SK-N-SH (cell line): ENCODE measurements around the gene LRRC36.

Source experiments
- ELF1 ChIP-seq: IDR thresholded peaks from 2 replicates; pipeline ENCODE4 v1.4.0; 2012
- EP300 ChIP-seq, 2 experiments: IDR thresholded peaks; 2 replicates each; pipeline versions ENCODE4 v1.4.0 to v1.6.1; 2012; ENCODE audit warnings: borderline replicate concordance in 1 of 2, low read depth in 1 of 2, low read length in 1 of 2
- EZH2phosphoT487 ChIP-seq: fragments of 200-600 bp; sonication (generic); IDR thresholded peaks from 2 replicates; pipeline ENCODE4 v1.6.1; 2017; ENCODE audit warnings: low read depth, mixed run types, mild to moderate bottlenecking, antibody characterized with exemption, moderate library complexity, borderline replicate concordance
- GABPA ChIP-seq: IDR thresholded peaks from 2 replicates; pipeline ENCODE4 v1.4.0; 2012; ENCODE audit warnings: low read depth, mild to moderate bottlenecking
- MAX ChIP-seq: IDR thresholded peaks from 2 replicates; pipeline ENCODE4 v1.4.0; 2012; ENCODE audit warnings: low read depth
- MXI1 ChIP-seq: IDR thresholded peaks from 2 replicates; pipeline ENCODE4 v1.6.1; 2012; ENCODE audit warnings: mild to moderate bottlenecking, low read depth, low read length, improper control_type of control experiment
- REST ChIP-seq: IDR thresholded peaks from 2 replicates; pipeline ENCODE4 v1.6.1; 2012; ENCODE audit warnings: mild to moderate bottlenecking, low read depth, low read length, moderate library complexity
- SIN3A ChIP-seq: IDR thresholded peaks from 2 replicates; pipeline ENCODE4 v1.6.1; 2012; ENCODE audit warnings: low read depth, mild to moderate bottlenecking, low read length, moderate library complexity, borderline replicate concordance
- SMC3 ChIP-seq: IDR thresholded peaks from 2 replicates; pipeline ENCODE4 v1.6.1; 2012; ENCODE audit warnings: low read depth, low read length, improper control_type of control experiment
- TF ChIP-seq, protein P1 (sequence below): fragments of 200-600 bp; sonication (generic); IDR thresholded peaks from 2 replicates; pipeline ENCODE4 v1.6.1; 2017; ENCODE audit warnings: antibody characterized with exemption, mild to moderate bottlenecking, moderate library complexity

GRCh38 chr16:67425580-67425979, 99.0 kb downstream of the LRRC36 start:
- TF ChIP-seq REST (no peak), GABPA (no peak), EP300 (IDR thresholded peaks at IDR 0.05; ENCODE audit: borderline replicate concordance in 1 of 2, low read depth in 1 of 2, low read length in 1 of 2) (no peak), EZH2phosphoT487 (no peak), SMC3 (no peak), MXI1 (no peak), SIN3A (no peak), ELF1 (no peak), MAX (no peak)
- TF ChIP-seq, protein P1, sequence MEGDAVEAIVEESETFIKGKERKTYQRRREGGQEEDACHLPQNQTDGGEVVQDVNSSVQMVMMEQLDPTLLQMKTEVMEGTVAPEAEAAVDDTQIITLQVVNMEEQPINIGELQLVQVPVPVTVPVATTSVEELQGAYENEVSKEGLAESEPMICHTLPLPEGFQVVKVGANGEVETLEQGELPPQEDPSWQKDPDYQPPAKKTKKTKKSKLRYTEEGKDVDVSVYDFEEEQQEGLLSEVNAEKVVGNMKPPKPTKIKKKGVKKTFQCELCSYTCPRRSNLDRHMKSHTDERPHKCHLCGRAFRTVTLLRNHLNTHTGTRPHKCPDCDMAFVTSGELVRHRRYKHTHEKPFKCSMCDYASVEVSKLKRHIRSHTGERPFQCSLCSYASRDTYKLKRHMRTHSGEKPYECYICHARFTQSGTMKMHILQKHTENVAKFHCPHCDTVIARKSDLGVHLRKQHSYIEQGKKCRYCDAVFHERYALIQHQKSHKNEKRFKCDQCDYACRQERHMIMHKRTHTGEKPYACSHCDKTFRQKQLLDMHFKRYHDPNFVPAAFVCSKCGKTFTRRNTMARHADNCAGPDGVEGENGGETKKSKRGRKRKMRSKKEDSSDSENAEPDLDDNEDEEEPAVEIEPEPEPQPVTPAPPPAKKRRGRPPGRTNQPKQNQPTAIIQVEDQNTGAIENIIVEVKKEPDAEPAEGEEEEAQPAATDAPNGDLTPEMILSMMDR, result no peak
